CD1c-positive myeloid dendritic cell (primary cell): ENCODE data around the gene FN1.

Source experiments
- DNase-seq: peaks from one replicate; pipeline ENCODE4 v3.0.0-alpha.2; 2016; ENCODE audit errors: extremely low spot score

Gene FN1

GRCh38 chr2:215435870-215436704 lies at the start of gene FN1:
Gene FN1, minus strand, starts transcription at chr2:215436068. Its CDS starts 266 bp downstream, at chr2:215435802.
- peak; percentile 61 for DNase-seq

GRCh38 chr2:215485032-215485431 lies 49.2 kb upstream of the FN1 start:
- DNase-seq: no peak

- no peak for DNase-seq
Observed at GRCh38 chr2:215484570-215484969, 48.7 kb upstream of the FN1 start.

- DNase-seq: no peak
Observed at GRCh38 chr2:215483431-215483830, 47.6 kb upstream of the FN1 start.

DNA sequence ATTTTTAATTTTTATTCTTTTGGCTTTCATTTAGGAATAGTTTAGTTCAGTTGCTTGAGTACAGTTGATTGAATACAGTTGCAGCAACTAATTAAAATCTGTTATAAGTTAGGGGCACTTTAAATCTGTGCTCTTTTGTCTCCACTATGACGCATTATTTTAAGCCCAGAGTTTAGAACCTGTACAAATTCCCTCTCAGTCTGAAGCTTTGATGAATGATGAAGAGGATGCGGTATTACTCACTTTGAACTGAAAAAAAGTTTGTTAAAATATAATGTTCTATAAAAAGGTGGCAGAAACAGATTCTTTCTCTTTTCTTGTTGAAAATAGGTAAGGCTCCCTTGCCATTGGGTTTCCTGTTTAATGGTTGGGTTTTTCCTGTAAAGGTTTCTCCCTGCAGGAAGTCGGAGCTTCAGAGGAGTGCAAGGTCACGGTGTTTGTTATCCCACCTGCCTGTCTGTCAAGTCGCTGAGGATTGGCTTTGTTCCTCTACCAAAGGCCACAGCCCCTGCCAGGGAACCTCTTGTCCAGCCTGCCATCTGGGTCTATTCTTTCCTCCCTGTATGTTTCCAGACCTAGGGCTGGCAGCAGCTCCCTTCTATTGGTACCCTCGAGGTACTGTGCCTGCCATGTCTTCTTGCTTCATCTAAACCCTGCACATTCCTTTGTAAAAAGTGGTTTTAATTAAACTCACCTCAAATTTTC lies 43.8 kb upstream of the FN1 start:
- DNase-seq: no peak

GRCh38 chr2:215479121-215479520 lies 43.3 kb upstream of the FN1 start:
- DNase-seq: no peak

- no peak for DNase-seq
Observed at GRCh38 chr2:215476424-215476823, 40.6 kb upstream of the FN1 start.

DNA sequence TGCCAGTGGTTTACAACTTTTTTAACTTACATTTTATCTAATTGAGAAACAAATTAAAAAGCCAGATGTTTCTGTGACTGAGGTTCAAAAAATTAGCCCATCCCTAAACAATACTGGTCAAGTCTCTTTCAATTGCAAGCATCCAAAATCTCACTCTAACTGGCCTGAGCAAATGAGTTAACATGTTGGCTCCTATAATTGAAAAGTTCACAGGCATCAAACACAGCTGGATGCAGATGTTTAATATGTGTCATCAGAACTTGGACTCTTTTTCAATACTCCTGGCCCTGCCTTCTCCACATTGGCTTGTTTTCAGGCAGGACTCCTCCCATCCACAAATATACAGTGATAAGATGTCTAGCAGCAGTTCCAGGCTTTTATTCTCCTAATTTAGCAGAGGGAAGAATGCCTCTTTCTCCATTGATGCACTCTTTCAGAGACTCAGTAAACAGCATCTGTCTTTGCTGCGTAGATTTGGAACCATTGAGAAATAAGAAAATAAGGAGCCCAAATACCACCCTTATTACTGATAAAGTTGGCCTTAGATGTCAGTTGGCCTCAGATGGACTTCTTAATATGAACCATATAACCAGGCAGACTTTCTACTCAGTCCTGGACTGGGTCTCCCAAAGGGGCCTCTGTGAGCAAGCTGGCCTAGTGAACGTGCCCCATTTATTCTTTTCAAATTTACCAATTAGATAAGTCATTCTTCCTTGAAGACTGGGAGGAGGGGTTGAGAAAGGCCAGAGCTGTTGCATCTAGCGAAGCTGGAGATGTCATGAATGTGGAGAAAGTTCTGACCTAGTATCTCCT lies 30.4 kb upstream of the FN1 start:
- no peak for DNase-seq

GRCh38 chr2:215465256-215465655 lies 29.4 kb upstream of the FN1 start:
- no peak for DNase-seq

DNA sequence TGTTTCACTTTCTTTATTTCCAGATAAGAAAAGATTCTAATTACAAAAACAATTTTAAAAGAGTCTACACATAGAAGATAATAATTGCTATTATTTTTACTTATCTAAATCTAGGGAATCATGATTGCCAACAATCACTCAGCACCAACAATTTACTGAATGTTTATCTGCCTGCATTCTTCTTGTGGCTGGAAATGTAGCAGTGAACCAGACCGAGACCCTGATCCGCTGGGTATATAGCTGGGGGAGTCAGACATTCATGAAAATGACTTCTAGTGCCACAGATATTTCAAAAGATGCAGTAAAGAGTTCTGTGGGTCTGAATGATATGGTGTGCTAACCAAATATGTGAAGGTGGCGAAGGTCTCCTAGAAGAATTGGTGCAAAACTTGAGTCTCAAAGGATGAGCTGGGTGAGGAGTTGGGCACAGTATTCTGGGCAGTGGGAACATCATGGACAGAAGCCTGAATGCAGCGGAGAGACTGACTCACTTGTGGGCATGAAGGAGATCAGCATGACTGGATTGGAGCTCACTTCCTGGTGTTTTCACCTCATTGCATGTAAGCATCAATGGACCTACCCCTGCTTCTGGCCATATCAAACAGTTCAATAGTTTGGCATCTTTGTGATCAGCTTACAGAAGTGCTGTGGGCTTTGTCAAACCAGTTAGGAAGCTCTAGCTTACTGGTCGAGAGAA lies 26.1 kb upstream of the FN1 start:
- DNase-seq: no peak

DNA sequence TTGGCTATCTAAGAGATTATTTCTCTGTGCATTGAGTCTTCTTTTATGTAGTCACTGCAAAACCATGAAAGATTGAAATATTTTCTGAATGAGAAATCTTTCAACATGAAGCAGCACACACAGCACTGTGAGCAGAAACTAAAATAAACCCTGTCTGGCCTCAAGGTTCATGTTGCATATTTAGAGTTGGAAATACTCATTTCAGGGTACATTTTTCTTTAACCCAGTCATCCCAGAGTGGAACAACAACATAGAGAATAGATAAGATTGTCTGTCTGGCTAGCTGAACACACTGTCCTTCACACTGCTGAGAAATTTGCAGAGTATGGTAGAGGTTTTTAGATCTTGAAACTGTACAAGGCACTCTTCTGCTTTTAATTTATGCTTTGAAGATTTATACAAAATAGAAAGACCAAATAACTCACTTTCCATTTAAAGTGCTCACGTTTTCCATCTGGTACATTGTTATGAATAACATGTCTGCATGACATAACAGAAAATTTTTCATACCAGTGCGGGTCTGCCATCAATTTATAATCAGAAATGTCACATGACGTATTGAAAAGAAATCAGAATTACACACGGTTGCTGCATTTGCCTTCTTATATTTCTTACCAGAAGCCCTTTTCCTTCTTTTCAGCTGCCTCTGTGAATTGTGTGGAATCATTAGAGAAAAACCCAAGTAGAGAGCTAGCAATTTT lies 25.0 kb upstream of the FN1 start:
- DNase-seq: no peak

GRCh38 chr2:215455958-215456357 lies 20.1 kb upstream of the FN1 start:
- no peak for DNase-seq

GRCh38 chr2:215454519-215455246 lies 18.8 kb upstream of the FN1 start:
- peak; percentile 52 for DNase-seq

- DNase-seq: no peak
Observed at GRCh38 chr2:215452725-215453124, 16.9 kb upstream of the FN1 start.

GRCh38 chr2:215451012-215451756 lies 15.3 kb upstream of the FN1 start:
- no peak for DNase-seq

DNA sequence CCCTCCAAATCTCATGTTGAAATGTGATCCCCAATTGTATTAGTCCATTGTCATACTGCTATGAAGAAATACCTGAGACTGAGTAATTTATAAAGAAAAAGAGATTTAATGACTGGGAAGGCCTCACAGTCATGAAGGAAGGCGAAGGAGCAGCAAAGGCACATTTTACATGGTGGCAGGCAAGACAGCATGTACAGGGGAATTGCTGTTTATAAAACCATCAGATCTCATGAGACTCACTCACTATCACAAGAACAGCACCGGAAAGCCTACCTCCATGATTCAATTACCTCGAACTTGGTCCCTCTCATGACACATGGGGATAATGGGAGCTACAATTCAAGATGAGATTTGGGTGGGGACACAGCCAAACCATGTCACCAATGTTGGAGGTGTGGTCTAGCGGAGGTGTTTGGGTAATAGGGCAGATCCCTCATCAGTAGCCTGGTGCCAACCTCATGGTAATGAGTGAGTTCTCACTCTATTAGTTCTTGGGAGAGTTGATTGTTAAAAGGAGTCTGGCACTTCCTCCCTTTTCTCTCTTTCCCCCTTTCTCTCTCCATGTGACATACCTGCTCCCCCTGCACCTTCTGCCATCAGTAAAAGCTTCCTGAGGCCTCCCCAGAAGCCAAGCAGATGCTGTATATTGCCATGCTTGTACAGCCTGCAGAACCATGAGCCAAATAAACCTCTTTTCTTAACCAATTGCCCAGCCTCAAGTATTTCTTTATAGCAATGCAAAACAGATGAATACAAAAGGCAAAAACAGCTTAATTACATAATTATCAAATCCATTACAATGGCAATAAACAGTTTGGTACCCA lies 14.5 kb upstream of the FN1 start:
- DNase-seq: no peak

DNA sequence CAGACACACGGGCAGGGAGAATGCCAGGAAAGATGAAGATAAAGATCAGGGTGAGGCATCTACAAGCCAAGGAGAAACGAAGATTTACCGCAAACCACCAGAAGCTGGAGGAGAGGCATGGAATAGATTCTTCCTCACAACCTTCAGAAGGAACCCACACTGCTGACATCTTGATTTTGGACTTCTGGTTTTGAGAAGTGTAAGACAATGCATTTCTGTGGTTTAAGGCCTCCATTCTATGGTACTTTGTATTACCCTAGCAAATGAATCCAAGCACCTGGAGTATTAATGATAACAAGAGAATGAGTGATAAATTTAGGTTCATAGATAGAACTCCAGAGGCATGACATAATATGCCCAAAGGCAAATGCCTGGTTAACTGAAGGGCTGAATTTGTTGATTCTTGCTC lies 11.8 kb upstream of the FN1 start:
- no peak for DNase-seq

DNA sequence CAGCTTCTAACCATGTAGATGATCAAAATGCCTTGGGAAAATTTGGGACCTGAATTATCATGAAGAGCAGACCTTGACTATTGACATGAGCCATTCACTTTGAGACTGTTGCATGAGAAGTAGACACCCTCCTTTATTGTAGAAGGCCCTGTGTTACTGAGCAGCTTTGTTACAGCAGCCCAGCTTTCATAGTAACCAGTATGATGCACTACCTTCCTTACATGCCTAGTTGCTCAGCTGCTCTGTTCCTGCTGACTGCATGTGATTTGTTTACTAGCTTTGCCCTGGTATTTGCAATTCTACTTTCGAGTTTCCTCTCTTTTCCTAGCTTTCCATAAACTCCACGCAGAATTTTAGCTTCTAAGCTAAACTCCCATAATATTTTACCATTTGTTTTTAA lies 11.2 kb upstream of the FN1 start:
- no peak for DNase-seq

- DNase-seq: peak; percentile 20
Observed at GRCh38 chr2:215442401-215442787, 6.5 kb upstream of the FN1 start.
